ENCODE results near the gene CDK17.
"Not testable (repeated sequence)": the region's sequence is repeated elsewhere in the genome, so short reads cannot be mapped to it uniquely, and the experiment has no call there.

CDK17 gene

DNA sequence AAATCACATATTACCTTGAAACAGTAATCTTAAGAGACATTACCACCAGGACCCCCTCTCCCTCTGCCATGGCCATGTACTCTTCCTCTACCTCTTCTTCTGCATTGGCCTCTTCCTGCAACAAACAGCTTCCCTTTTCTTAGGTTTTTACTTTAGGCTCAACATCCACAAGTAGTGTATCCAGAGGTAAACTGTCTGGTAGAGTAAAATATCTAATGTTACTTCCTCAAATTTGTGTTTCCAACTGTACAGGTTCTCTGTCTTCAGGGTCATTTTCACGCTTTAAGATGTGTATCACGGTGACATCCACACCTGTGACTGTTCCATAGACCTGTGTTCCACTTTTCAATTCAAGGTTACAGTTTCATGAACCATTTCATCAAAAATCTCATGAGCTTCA, 13.4 kb downstream of the CDK17 start:
- H2BK5ac ChIP-seq (ENCODE audit: low read depth, low read length, poor library complexity, severe bottlenecking) = no peak overlapping the region
- no peaks in the 10 kb centered on the region for H3K79me1 ChIP-seq (replicated peaks; ENCODE audit: low read length, poor library complexity, severe bottlenecking)
- H4K8ac ChIP-seq (ENCODE audit: low read length) = no peak overlapping the region
- no peak overlapping the region for H3K4me2 ChIP-seq (ENCODE audit: low read length, poor library complexity, severe bottlenecking)
- H3K4me1 ChIP-seq (ENCODE audit: control insufficient read depth, insufficient read depth, low read depth, low read length) = peaks cover 7% of the 10 kb centered on the region
- H3K4me3 ChIP-seq (ENCODE audit: insufficient read depth in 1 of 2, low read depth in 1 of 2, low read length in 2 of 2) = no peak overlapping the region
- no peak overlapping the region for H3K27ac ChIP-seq (ENCODE audit: low read length, poor library complexity, severe bottlenecking)
- no peak overlapping the region for H3K9ac ChIP-seq (ENCODE audit: low read length)
- no peak overlapping the region for H3K4ac ChIP-seq (ENCODE audit: low read depth in 1 of 2, low read length in 2 of 2)
- H3K23ac ChIP-seq (ENCODE audit: low read length in 2 of 2) = no peak overlapping the region
- H2BK15ac ChIP-seq (ENCODE audit: low read depth, poor library complexity, severe bottlenecking) = no peak overlapping the region
- peaks cover 0 to 4% of the 10 kb centered on the region in 2 experiments for H3K36me3 ChIP-seq (ENCODE audit: control insufficient read depth in 1 of 2, insufficient read depth in 2 of 2, low read depth in 1 of 2, low read length in 2 of 2)
- H4K91ac ChIP-seq (ENCODE audit: low read length) = no peak overlapping the region
- H2AFZ ChIP-seq (ENCODE audit: low read depth, low read length) = no peak overlapping the region
- no peaks in the 10 kb centered on the region for H3K27me3 ChIP-seq (ENCODE audit: control insufficient read depth in 1 of 2, insufficient read depth in 1 of 2, low read length in 2 of 2)
- H2BK120ac ChIP-seq (ENCODE audit: low read depth, low read length) = no peak overlapping the region
- no peak overlapping the region for H2AK5ac ChIP-seq (ENCODE audit: low read length, severe bottlenecking)
- no peak overlapping the region for H3K14ac ChIP-seq (ENCODE audit: low read length in 2 of 2)
- WGBS = 97% methylated on average over 2 of the region's 2 CpGs
- no peaks in the 10 kb centered on the region for H3K9me3 ChIP-seq (ENCODE audit: control insufficient read depth, low read length)
- no peak overlapping the region for H3K18ac ChIP-seq (ENCODE audit: low read depth in 1 of 2, low read length in 2 of 2)
- H2BK12ac ChIP-seq (ENCODE audit: low read length in 2 of 2) = no peak overlapping the region
- DNase-seq = no peak

DNA sequence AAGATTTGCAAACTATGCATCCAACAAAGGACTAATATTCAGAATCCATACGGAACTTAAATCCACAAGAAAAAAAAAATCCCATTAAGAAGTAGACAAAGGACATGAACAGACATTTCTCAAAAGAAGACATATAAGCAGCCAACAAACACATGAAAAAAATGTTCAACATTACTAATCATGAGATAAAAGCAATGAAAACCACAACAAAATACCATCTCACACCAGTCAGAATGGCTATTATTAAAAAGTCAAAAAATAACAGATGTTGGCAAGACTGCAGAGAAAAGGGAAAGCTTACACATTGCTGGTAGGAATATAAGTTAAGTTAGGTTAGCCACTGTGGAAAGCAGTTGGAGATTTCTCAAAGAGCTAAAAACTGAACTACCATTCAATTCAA, 16.2 kb downstream of the CDK17 start:
- peaks cover 0 to 4% of the 10 kb centered on the region in 2 experiments for H3K36me3 ChIP-seq (ENCODE audit: control insufficient read depth in 1 of 2, insufficient read depth in 2 of 2, low read depth in 1 of 2, low read length in 2 of 2)
- no peak overlapping the region for H3K4me2 ChIP-seq (ENCODE audit: low read length, poor library complexity, severe bottlenecking)
- H4K8ac ChIP-seq (ENCODE audit: low read length) = no peak overlapping the region
- H3K9ac ChIP-seq (ENCODE audit: low read length) = no peak overlapping the region
- H2BK15ac ChIP-seq (ENCODE audit: low read depth, poor library complexity, severe bottlenecking) = no peak overlapping the region
- H3K4me1 ChIP-seq (ENCODE audit: control insufficient read depth, insufficient read depth, low read depth, low read length) = peaks cover 4% of the 10 kb centered on the region
- H3K4me3 ChIP-seq (ENCODE audit: insufficient read depth in 1 of 2, low read depth in 1 of 2, low read length in 2 of 2) = no peak overlapping the region
- H3K79me1 ChIP-seq (replicated peaks; ENCODE audit: low read length, poor library complexity, severe bottlenecking) = no peaks in the 10 kb centered on the region
- no peak overlapping the region for H2BK120ac ChIP-seq (ENCODE audit: low read depth, low read length)
- no peak overlapping the region for H3K18ac ChIP-seq (ENCODE audit: low read depth in 1 of 2, low read length in 2 of 2)
- no peak overlapping the region for H4K91ac ChIP-seq (ENCODE audit: low read length)
- no peak overlapping the region for H2BK12ac ChIP-seq (ENCODE audit: low read length in 2 of 2)
- H3K4ac ChIP-seq (ENCODE audit: low read depth in 1 of 2, low read length in 2 of 2) = no peak overlapping the region
- H2AFZ ChIP-seq (ENCODE audit: low read depth, low read length) = no peak overlapping the region
- DNase-seq = no peak
- H3K23ac ChIP-seq (ENCODE audit: low read length in 2 of 2) = no peak overlapping the region
- WGBS = 100% methylated on average over 1 of the region's 1 CpG
- H3K27me3 ChIP-seq (ENCODE audit: control insufficient read depth in 1 of 2, insufficient read depth in 1 of 2, low read length in 2 of 2) = no peaks in the 10 kb centered on the region
- H3K14ac ChIP-seq (ENCODE audit: low read length in 2 of 2) = no peak overlapping the region
- H3K27ac ChIP-seq (ENCODE audit: low read length, poor library complexity, severe bottlenecking) = no peak overlapping the region
- H3K9me3 ChIP-seq (ENCODE audit: control insufficient read depth, low read length) = no peaks in the 10 kb centered on the region
- H2AK5ac ChIP-seq (ENCODE audit: low read length, severe bottlenecking) = no peak overlapping the region
- H2BK5ac ChIP-seq (ENCODE audit: low read depth, low read length, poor library complexity, severe bottlenecking) = no peak overlapping the region

DNA sequence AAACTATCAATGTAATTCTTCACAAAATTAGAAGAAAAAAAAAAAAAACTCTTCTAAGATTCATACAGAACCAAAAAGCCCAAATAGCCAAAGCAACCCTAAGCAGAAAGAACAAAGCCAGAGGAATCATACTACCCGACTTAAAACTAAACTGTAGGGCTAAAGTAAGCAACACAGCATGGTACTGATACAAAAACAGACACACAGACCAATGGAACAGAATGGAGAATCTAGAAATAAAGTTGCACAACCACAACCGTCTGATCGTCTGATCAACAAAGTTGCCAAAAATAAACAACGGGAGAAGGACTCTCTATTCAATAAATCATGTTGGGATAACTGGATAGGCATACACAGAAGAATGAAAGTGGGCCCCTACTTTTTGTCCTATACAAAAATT, 16.9 kb downstream of the CDK17 start:
- H3K27me3 ChIP-seq (ENCODE audit: control insufficient read depth in 1 of 2, insufficient read depth in 1 of 2, low read length in 2 of 2) = no peaks in the 10 kb centered on the region
- no peak overlapping the region for H3K4me2 ChIP-seq (ENCODE audit: low read length, poor library complexity, severe bottlenecking)
- H3K9me3 ChIP-seq (ENCODE audit: control insufficient read depth, low read length) = no peaks in the 10 kb centered on the region
- H2BK120ac ChIP-seq (ENCODE audit: low read depth, low read length) = no peak overlapping the region
- 90% methylated on average over 1 of the region's 4 CpGs for WGBS
- no peak overlapping the region for H3K9ac ChIP-seq (ENCODE audit: low read length)
- H3K4me1 ChIP-seq (ENCODE audit: control insufficient read depth, insufficient read depth, low read depth, low read length) = peaks cover 4% of the 10 kb centered on the region
- H2BK5ac ChIP-seq (ENCODE audit: low read depth, low read length, poor library complexity, severe bottlenecking) = no peak overlapping the region
- no peak overlapping the region for H3K14ac ChIP-seq (ENCODE audit: low read length in 2 of 2)
- no peak overlapping the region for H2AK5ac ChIP-seq (ENCODE audit: low read length, severe bottlenecking)
- no peak overlapping the region for H4K8ac ChIP-seq (ENCODE audit: low read length)
- H3K23ac ChIP-seq (ENCODE audit: low read length in 2 of 2) = no peak overlapping the region
- no peak overlapping the region for H3K4me3 ChIP-seq (ENCODE audit: insufficient read depth in 1 of 2, low read depth in 1 of 2, low read length in 2 of 2)
- no peak overlapping the region for H2BK12ac ChIP-seq (ENCODE audit: low read length in 2 of 2)
- no peak overlapping the region for H4K91ac ChIP-seq (ENCODE audit: low read length)
- H3K79me1 ChIP-seq (replicated peaks; ENCODE audit: low read length, poor library complexity, severe bottlenecking) = no peaks in the 10 kb centered on the region
- H3K18ac ChIP-seq (ENCODE audit: low read depth in 1 of 2, low read length in 2 of 2) = no peak overlapping the region
- no peak for DNase-seq
- no peak overlapping the region for H2AFZ ChIP-seq (ENCODE audit: low read depth, low read length)
- H2BK15ac ChIP-seq (ENCODE audit: low read depth, poor library complexity, severe bottlenecking) = no peak overlapping the region
- no peak overlapping the region for H3K4ac ChIP-seq (ENCODE audit: low read depth in 1 of 2, low read length in 2 of 2)
- H3K36me3 ChIP-seq (ENCODE audit: control insufficient read depth in 1 of 2, insufficient read depth in 2 of 2, low read depth in 1 of 2, low read length in 2 of 2) = peaks cover 0 to 4% of the 10 kb centered on the region in 2 experiments
- H3K27ac ChIP-seq (ENCODE audit: low read length, poor library complexity, severe bottlenecking) = no peak overlapping the region

DNA sequence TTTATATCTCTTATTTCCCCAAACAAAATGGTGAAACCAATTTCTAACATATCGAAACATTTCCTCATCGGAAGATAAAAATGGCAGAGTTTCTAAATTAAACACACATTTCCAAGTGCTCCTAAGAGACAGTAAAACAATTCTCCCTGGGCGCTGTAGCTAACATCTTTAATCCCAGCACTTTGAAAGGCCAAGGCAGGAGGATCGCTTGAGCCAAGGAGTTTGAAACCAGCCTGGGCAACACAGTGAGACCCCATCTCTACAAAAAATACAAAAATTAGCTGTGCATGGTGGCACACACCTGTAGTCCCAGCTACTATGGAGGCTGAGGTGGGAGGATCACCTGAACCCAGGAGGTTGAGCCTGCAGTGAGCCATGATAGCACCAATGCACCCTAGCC, 20.5 kb downstream of the CDK17 start:
- not testable (repeated sequence) for H3K27ac ChIP-seq (ENCODE audit: low read length, poor library complexity, severe bottlenecking); H3K4me1 ChIP-seq (ENCODE audit: control insufficient read depth, insufficient read depth, low read depth, low read length); H3K36me3 ChIP-seq (ENCODE audit: control insufficient read depth in 1 of 2, insufficient read depth in 2 of 2, low read depth in 1 of 2, low read length in 2 of 2); H3K79me1 ChIP-seq (replicated peaks; ENCODE audit: low read length, poor library complexity, severe bottlenecking); H4K8ac ChIP-seq (ENCODE audit: low read length); H3K27me3 ChIP-seq (ENCODE audit: control insufficient read depth in 1 of 2, insufficient read depth in 1 of 2, low read length in 2 of 2); H2BK15ac ChIP-seq (ENCODE audit: low read depth, poor library complexity, severe bottlenecking); H2BK120ac ChIP-seq (ENCODE audit: low read depth, low read length); H3K9ac ChIP-seq (ENCODE audit: low read length); H3K18ac ChIP-seq (ENCODE audit: low read depth in 1 of 2, low read length in 2 of 2); H2AK5ac ChIP-seq (ENCODE audit: low read length, severe bottlenecking); H2BK5ac ChIP-seq (ENCODE audit: low read depth, low read length, poor library complexity, severe bottlenecking); H3K4me2 ChIP-seq (ENCODE audit: low read length, poor library complexity, severe bottlenecking); H4K91ac ChIP-seq (ENCODE audit: low read length); H2AFZ ChIP-seq (ENCODE audit: low read depth, low read length); H3K4ac ChIP-seq (ENCODE audit: low read depth in 1 of 2, low read length in 2 of 2); H3K4me3 ChIP-seq (ENCODE audit: insufficient read depth in 1 of 2, low read depth in 1 of 2, low read length in 2 of 2); DNase-seq; H2BK12ac ChIP-seq (ENCODE audit: low read length in 2 of 2); H3K14ac ChIP-seq (ENCODE audit: low read length in 2 of 2); H3K9me3 ChIP-seq (ENCODE audit: control insufficient read depth, low read length); H3K23ac ChIP-seq (ENCODE audit: low read length in 2 of 2)
- WGBS = 97% methylated on average over 3 of the region's 4 CpGs
